ENCODE results near the gene KDM2A.

Gene KDM2A

DNA sequence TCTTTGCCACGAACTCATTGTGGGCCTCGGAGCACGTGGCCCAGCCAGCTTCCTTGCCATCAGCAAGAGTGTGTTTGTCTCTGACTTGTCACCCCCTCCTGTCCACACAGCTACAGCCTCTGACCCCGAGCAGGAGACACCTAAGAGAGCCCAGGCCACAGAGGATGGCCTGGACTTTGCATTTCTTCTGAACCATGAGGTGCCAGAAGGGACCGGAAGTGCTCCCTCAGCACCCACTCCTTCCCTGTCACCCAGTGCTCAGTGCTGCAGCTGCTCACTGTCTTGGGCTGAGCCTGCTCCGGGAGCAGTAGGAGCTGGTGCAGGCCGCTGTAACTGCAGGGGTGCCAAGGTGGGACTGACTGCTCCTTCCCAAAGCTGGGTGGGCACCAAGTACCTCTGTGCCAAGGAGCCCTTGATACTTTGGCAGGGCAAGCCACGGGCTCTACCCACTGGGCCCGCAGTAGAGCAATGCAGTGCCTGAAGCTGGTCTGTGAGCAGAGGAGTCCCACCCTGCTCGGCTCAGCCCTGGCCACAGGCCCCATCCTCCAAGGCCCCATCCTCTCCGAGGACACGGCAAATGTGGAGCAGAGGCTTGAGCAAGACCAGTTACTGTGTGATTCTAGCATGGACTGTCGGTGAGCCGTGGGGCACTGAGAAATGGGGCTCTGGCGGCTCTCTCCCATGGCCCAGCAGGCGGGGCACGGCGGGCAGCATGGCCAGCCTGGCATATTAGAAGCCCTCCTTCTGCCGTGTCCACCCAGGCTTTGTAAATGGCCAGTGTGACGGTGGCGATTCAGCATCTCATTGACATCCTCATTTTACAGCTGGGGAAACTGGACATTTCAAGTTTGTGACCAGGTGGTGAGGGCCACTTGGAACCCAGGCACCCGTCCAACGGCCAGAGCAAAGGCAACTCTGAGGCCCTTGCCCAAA is 153.5 kb downstream of the KDM2A start:
- no peak for DNase-seq (ENCODE audit: low read depth in 2 of 2)

DNA sequence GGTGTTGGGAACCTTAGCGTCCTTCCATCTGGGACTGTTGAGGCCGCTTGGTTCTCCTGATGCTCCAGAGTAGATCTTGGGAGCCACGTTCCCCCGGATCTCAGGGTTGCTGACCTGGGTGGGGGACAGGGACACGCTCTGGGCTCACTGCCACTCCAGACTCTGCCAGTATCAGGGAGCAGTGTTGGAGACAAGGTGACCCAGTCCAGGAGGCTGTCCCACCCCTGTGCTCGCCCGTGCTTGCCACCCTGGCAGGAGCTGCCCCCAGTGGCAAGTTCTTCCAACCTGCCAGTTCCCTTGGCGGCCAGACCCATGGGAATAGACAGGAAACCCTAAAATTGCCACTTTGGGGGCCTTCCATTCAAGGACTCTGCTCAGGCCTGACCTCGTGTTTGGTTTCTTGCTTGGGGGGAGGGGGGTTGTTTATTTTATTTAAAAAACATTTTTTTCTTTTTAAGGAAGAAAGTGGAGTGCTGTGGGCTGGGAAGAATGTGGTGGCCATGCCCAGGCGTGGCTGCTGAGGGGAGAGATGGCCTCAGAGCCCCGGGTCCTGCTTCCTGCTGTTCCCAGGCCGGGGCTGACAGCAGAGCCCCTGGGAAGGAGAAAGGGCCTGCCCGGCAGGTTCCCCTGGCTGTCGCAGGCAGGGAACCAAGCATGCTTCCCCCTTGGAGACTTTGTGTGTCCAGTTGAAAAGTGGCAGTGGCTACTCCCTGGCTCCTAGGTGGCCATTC is 154.4 kb downstream of the KDM2A start:
- no peak for DNase-seq (ENCODE audit: low read depth in 2 of 2)

DNA sequence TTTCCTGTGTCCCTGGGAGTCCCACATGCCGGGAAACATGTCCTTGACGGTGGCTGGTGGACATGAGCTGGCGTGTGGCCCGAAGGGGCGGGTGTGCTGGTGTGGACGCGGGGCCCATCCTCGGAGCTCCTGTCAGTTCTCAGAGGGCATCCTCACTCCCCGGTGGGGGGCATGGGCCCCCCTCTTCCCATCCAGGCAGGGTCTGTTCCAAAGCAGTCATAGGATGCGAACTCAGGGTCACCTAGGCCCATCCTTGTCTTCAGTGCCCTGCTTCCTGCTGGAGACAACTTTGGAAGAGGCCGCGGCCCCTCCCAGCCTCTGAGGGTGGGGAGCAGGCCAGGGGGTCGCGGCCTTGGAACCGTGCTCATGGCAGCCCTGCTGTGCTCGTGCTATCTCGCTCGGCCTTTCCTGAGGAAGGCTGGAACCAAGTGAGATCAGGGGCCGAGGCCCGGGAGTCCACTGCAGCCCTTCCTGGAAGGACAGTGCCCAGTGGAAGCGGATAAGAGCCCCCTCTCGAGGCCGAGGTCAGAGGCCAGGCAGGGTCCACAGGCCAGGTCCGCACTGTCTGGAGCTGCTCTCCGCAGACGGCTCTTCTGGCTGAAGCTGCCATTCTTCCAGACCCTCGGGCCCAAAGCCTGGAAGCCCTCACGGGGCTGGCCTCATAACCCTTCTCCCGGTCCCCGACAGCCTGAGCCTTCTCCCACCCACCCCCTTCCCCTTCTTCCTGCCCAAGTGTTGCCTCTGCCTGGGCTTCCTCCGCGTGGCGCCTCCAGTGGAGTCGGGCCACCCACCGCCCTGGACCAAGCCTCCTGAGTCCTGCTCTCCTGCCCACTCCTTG is 155.9 kb downstream of the KDM2A start:
- no peak for DNase-seq (ENCODE audit: low read depth in 2 of 2)

DNA sequence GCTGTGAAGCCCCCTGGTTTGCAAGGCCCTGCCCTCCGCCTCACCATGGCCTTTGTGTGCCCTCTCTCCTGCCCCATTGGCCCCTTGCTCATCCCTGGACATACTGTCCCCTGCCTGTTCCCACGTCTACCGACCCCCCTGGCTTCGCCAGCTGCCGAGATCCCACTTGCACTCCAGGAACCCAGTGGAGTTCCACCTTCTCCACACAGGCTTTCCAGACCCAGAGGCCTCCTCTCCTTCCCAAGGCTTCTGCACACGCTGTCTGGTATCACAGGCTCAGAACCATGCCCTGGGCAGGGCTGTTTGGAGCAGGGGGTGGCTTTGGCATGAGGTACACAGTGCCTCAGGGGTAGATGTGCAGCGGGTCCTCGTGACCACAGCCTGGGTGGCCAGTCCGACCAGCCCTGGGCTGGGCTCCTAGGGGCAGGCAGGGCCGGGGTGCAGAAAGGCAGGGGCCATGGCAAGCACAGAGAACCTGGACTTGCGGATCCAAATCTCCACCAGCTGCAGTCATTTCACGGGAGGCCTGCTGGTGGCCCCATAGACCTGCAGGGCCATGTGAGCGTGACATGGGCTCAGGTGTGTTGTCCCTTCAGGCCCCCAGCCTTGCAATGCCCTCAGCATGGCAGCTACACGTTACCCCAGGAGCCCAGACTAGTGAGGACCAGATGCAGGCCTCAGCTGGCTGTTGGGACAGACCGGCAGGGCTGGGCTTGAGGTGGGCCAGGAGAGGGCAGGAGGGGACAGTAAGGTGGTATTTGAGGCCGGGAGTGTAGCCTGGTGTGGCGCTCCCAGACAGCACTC is 156.7 kb downstream of the KDM2A start:
- DNase-seq (ENCODE audit: low read depth in 2 of 2), result no peak

DNA sequence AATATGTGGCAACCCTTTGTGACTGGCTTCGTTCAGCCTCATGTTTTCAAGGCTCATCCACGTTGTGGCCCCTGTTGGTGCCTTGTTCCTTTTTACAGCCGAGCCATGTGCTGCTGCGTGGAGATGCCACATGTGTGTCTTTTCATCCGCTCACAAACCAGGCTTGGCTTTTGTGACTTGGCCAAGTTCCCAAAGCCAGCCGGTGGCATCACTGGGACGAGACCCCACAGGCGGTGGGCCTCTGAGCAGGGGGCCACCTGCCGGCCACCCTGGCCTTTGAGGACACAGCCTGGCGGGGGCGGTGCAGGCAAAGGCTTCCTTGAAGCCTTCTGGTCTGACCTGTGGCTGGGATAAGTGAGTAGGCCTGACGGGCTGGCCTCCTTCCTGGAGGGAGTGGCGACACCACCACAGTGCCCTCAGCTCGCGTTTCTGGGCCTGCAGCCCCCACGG is 157.7 kb downstream of the KDM2A start:
- peak; percentile 64 to 66 for DNase-seq (ENCODE audit: low read depth in 2 of 2)

DNA sequence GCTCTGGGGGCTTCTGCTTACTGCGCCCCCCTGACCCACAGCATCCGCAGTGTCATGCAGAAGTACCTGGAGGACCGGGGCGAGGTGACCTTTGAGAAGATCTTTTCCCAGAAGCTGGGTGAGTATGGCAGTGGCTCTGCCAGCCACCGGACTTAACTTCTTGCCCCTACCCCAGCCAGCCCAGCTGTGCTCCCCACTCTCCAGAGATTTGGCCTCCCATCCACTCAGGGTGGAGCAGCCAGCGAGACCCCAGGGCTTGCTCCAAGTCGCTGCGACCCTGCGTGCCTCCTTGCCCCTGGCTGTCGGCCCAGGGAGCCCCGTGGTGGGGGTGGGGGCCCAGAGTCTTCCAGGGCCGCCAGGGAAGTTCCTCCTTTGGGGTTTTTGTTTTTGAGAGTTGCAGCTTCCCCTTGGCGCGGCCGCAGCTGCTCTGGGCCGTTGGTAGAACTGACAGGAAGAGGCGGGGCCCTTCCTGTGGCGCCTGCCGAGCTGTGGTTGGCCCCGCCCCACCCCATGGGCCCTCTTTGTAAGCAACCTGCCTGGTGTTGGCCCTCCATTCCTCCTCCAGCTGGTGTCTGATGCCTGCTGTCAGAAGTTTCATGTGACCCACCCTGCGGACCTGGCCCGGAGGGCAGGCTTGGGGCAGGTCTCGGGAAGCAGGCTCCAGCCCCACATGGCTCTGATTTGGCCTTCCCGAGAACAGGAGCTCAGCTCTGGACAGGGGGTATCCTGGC is 158.3 kb downstream of the KDM2A start:
- peak; percentile 87 to 93 for DNase-seq (ENCODE audit: low read depth in 2 of 2)

DNA sequence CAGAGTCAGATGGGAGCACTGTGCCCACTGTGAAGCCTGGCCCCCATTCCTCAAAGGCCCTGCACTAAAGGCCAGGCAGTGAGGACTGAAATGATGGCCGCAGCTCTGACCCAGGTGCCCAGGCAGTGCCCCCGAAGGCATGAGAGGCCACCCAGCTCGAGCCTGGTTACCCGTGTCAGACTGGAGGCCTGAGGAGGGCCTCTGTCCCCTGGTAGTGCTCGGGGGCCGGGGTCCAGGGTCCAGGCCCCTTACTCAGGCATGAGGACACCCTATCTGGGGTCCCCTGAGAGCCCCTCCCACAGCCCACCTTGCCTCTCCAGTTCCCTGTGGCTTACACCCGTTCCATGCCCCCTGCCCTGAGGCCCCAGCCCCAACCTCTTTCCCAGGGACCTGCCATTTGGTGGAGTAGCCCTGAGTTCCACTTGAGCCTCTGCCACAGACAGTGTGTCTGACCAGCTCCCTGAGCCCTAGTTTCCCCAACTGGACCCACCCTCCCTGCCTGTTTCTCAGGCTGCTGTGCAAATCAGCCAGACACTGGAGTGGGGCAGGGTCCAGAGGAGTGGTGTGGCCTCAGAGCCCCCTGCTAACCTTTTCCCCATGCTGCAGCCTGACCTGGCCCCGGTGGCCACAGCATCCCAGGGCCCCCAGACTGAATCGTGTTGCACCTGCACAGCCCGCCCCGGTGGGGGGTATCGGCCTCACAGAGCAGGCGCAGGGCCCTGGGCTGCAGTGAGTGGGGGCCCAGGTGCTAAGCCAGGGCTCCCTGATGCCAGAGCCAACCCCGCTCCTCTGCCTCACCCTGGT is 159.3 kb downstream of the KDM2A start:
- DNase-seq (ENCODE audit: low read depth in 2 of 2), result no peak

DNA sequence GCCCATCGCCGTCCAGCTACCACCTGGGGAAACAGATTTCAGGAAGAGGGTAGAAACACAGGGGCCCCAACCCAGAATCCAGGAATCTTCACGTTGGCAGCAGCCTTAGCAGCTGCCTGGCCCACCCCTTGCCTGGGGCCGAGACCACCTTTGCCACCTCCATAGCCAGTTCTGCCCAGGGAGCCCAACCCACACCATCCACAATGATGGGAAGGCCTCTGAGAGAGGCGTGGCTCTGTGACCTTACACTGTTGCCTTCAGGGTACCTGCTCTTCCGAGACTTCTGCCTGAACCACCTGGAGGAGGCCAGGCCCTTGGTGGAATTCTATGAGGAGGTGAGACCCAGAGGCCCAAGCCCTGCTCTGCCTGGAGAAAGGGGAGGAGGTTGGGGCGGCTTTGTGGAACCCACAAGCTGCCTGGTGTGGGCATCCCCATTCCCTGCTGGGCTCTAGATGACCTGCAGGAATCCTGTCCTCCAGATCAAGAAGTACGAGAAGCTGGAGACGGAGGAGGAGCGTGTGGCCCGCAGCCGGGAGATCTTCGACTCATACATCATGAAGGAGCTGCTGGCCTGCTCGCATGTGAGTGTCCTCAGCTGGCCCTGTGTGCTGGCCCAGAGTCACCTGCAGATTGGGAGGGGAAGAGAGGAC is 160.0 kb downstream of the KDM2A start:
- no peak for DNase-seq (ENCODE audit: low read depth in 2 of 2)

DNA sequence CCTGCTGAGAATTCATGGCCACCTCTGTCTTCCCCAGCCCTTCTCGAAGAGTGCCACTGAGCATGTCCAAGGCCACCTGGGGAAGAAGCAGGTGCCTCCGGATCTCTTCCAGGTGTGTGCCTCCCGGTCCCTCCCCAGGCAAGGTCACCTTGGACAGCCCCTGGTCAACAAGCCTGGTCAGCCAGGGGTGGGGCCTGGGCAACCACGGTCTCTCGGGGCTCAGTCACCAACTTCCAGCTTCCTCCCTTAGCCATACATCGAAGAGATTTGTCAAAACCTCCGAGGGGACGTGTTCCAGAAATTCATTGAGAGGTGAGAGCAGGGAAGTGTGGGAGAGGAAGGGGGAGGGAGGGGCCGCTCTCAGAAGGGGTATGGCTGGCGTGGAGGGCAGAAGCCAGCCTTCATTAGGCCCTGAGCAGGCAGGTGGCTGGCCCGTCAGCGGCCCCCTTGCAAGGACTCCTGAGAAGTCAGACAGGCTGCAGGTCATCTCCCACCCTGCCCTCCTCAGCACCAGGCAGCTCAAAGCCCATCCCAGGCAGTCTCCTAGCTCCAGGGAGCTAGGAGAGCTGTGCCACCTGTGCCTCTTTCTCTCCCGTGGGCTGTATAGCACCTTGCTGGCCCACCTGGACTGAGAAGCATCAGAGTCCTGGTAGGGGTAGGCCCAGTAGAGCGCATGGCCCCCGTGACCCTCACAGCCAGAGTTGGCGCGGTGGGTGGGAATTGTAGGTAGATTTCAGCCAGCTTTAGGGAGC is 160.7 kb downstream of the KDM2A start:
- DNase-seq (ENCODE audit: low read depth in 2 of 2), result no peak

DNA sequence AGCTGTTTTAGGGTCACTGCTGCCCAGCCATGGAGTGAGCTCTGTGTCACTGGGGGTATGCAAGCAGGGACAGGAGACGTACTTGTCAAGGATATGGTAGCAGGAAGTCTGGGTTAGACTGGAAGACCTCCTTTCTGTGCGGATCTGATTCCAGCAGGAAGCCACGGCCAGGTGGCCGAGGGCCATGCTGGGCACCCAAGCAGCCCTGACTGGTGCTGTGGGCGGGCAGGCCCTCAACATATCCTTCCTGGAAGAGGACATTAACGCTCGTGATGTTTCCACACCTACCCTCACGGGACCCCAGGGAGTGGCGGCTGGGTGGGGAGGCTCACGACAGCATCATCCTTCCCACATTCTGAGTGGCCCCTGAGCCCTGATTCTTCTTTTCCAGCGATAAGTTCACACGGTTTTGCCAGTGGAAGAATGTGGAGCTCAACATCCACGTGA is 161.3 kb downstream of the KDM2A start:
- no peak for DNase-seq (ENCODE audit: low read depth in 2 of 2)

DNA sequence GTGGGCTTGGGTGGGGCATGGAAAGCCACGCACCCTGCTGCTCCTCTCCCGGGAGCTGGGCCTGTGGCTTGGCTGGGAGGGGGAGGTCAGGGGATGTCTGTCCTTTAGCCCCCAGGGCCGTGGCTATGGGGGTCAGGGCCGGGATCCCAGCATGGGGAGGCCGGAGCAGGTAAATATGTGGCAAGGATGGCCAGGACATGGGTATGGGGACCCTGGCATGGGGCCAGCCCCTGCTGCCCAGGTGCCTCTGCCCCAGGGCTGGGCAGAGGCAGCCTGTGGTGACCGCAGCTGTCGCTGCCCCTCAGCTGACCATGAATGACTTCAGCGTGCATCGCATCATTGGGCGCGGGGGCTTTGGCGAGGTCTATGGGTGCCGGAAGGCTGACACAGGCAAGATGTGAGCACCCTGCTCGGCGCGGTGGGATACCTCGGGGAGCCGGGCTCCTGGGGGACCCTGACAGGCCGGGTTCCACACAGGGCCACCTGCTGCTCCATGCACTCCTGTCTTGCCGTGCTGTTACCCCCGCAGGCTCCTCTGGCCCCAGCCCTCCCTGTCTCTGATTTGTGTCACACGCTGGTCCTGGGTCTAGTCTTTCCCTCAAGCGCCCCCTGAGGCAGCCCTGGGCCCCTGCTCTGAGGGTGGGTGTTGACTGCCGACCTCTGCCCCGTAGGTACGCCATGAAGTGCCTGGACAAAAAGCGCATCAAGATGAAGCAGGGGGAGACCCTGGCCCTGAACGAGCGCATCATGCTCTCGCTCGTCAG is 161.9 kb downstream of the KDM2A start:
- no peak for DNase-seq (ENCODE audit: low read depth in 2 of 2)

DNA sequence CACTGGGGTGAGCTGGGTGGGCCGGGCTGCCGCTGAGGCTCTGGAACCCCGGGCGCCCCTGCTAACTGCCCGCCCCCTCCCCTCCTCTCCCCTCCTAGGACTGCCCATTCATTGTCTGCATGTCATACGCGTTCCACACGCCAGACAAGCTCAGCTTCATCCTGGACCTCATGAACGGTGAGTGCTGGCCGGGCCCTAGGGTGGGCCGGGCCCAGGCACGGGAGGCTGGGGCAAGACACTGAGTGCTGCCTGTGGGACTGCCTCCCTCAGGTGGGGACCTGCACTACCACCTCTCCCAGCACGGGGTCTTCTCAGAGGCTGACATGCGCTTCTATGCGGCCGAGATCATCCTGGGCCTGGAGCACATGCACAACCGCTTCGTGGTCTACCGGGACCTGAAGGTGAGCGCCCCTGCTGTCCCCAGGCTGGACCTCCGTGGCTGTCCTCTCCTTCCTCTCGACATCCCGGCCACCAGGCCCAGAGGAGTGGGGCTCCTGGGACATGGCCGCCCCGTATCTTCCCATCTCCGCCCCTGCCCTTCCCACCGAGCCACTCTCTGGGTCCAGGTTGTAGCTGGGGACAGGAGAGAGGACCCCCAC is 162.6 kb downstream of the KDM2A start:
- no peak for DNase-seq (ENCODE audit: low read depth in 2 of 2)

DNA sequence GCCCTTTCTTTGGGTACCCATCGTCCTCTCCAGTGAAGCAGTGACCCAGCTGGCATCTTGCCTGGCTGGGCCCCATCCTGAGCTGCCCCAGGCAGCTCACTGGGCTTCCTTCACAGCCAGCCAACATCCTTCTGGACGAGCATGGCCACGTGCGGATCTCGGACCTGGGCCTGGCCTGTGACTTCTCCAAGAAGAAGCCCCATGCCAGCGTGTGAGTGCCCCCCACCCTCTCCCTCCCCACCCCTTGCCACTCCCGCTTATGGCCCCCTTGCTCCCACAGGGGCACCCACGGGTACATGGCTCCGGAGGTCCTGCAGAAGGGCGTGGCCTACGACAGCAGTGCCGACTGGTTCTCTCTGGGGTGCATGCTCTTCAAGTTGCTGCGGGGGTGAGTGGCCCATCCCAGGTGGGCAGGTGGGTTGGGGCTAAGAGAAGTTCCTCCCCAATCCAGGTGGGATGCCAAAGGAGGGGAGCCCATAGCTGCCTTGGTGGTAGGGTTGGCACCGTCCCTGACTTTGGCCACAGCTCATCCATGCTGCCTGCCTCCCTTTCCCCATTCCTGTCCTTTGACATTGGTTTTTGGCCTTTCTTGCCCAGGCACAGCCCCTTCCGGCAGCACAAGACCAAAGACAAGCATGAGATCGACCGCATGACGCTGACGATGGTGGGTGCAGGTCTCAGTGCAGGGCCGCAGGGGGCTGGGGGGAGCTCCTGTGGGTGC is 163.3 kb downstream of the KDM2A start:
- no peak for DNase-seq (ENCODE audit: low read depth in 2 of 2)

DNA sequence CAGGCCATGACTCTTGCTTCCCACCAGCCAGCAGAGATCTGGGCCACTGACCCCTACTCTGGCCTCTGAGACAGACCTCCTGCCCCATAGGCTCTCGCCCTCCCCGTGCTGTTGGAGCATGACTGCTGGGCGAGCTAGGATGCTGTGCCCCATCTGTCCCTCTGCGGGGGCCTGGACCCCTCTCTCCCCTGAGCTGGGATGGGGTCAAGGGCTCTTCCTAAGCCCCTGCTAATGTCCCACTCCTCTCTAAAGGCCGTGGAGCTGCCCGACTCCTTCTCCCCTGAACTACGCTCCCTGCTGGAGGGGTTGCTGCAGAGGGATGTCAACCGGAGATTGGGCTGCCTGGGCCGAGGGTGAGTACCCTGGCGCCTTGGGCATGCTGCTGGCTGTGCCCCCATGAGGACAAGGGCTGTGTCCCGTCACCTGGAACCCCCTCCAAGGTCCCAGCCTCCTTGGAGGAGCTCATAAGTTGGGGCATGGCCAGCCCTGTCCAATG is 163.9 kb downstream of the KDM2A start:
- DNase-seq (ENCODE audit: low read depth in 2 of 2), result no peak

DNA sequence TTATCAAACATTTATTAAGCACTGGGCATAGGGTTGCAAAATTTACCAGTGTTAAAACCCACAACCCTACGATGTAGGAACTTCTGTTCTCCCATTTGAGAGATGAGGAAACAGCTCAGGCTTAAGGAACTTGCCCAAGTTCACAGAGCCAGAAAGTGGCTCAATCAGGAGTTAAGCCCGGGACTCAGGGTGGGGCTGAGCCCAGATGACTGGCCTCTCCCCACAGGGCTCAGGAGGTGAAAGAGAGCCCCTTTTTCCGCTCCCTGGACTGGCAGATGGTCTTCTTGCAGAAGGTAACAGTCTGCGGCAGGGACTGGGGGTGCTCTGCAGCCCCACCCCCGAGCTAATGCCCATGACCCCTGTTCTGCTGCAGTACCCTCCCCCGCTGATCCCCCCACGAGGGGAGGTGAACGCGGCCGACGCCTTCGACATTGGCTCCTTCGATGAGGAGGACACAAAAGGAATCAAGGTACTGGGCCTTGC is 164.5 kb downstream of the KDM2A start:
- DNase-seq (ENCODE audit: low read depth in 2 of 2), result no peak

Measured in stimulated activated CD8-positive, alpha-beta memory T cell treated with anti-CD3 and anti-CD28 coated beads, Interleukin-15, amount 100 ng/mL, for 48 hours (primary cell).